RCC 7860 (cell line): ENCODE results near the gene AQP9.
"Not testable (repeated sequence)": the region's sequence is repeated elsewhere in the genome, so short reads cannot be mapped to it uniquely, and the experiment has no call there.

Experiments
- DNase-seq: peaks from one replicate; pipeline ENCODE4 v3.0.0-alpha.2; 2015; ENCODE audit warnings: low spot score
- FAIRE-seq: peaks from 2 replicates; lab custom pipeline; 2012; peaks lifted over from hg19 to GRCh38; lab: Jason Lieb, UNC

Gene AQP9

GRCh38 chr15:58179206-58179605, 41.0 kb downstream of the AQP9 start:
- DNase-seq (no peak), FAIRE-seq (no peak)

GRCh38 chr15:58179741-58180381, 41.7 kb downstream of the AQP9 start:
- DNase-seq (no peak), FAIRE-seq (no peak)

- DNase-seq = peak; percentile 23
- no peak for FAIRE-seq
Observed at GRCh38 chr15:58182460-58183163, 44.4 kb downstream of the AQP9 start.

GRCh38 chr15:58185439-58185838, 47.3 kb downstream of the AQP9 start:
- DNase-seq (no peak), FAIRE-seq (no peak)

GRCh38 chr15:58189148-58189811, 51.1 kb downstream of the AQP9 start:
- FAIRE-seq (no peak), DNase-seq (no peak)

- FAIRE-seq (no peak), DNase-seq (no peak)
Observed at GRCh38 chr15:58190419-58190818, 52.2 kb downstream of the AQP9 start.

- not testable (repeated sequence) for DNase-seq, FAIRE-seq
Observed at GRCh38 chr15:58193636-58194035, 55.5 kb downstream of the AQP9 start.

- DNase-seq = no peak
- no peak for FAIRE-seq
Observed at GRCh38 chr15:58200739-58201138, 62.6 kb downstream of the AQP9 start.

GRCh38 chr15:58201516-58201915, 63.3 kb downstream of the AQP9 start:
- no peak for FAIRE-seq

GRCh38 chr15:58203537-58203936, 65.4 kb downstream of the AQP9 start:
- DNase-seq = no peak
- no peak for FAIRE-seq

More at GRCh38 chr15:58201516-58201915, 63.3 kb downstream of the AQP9 start:
- DNase-seq = no peak

GRCh38 chr15:58206151-58206550, 68.0 kb downstream of the AQP9 start:
- DNase-seq (no peak), FAIRE-seq (no peak)

GRCh38 chr15:58208217-58208616, 70.0 kb downstream of the AQP9 start:
- not testable (repeated sequence) for DNase-seq, FAIRE-seq

- FAIRE-seq, DNase-seq: not testable (repeated sequence)
Observed at GRCh38 chr15:58209007-58209481, 70.9 kb downstream of the AQP9 start.

GRCh38 chr15:58210031-58210430, 71.8 kb downstream of the AQP9 start:
- not testable (repeated sequence) for DNase-seq, FAIRE-seq

GRCh38 chr15:58212909-58213526, 74.8 kb downstream of the AQP9 start:
- no peak for FAIRE-seq
- peak; percentile 14 for DNase-seq

GRCh38 chr15:58213587-58214338, 75.6 kb downstream of the AQP9 start:
- DNase-seq (no peak), FAIRE-seq (no peak)

GRCh38 chr15:58214591-58215340, 76.6 kb downstream of the AQP9 start:
- DNase-seq = no peak

GRCh38 chr15:58217460-58217859, 79.3 kb downstream of the AQP9 start:
- DNase-seq = no peak
- FAIRE-seq = no peak

More at GRCh38 chr15:58214591-58215340, 76.6 kb downstream of the AQP9 start:
- FAIRE-seq = no peak

- DNase-seq = no peak
- FAIRE-seq = no peak
Observed at GRCh38 chr15:58221591-58222241, 83.5 kb downstream of the AQP9 start.
